T-helper 2 cell treated with Interferon-gamma antibody and Interleukin-4, amounts not matched to agents 100 ng/mL and 5 ng/mL, for 36 hours (primary cell): ENCODE results near the gene PCBP3. TPM values are rescaled to one million over a fixed set of nuclear protein-coding genes. Genes with fewer than 3 reads are reported as not detected.

Source experiments
- intact Hi-C: fragments of 100-400 bp; cut with micrococcal nuclease; formaldehyde crosslinking; loops from one replicate; pipeline ENCODE4 v1.15.1; 2023
- total RNA-seq: library from RNA; stranded (reverse); gene quantifications from 2 replicates; pipeline ENCODE4 v1.2.3, GENCODE V29; 2022

The PCBP3 gene
- total RNA-seq, 1 donor from 2014 or later = 5.1 TPM

DNA sequence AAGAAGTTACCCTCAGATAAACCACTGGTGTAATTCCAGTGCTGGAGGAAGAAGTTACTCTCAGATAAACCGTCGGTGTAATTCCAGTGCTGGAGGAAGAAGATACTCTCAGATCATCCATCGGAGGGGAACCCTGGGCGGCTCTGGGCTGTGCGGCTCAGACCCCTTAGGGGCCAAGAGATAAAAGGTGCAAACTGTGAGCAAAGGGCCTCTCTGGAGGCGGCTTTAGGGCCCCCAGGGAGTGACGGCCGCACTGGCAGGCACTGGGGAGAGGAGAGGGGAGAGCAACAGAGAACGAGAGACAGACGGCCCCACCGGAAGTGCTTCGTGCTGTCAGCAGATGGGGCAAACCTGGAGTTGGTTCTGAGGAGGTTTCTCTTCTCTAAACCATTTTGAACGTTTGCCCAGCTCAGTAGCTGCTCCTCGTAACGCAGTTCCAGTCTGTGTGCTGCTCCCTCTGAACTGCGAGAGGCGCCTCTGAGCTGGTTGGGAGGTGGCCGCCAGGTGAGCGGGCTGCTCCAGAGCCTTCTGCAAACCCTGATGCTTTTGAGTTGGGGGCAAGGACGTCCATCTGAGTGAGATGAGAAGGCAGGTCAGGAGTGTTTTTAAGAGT is 275.4 kb downstream of the PCBP3 start:
- intact Hi-C loops = no loop called here

DNA sequence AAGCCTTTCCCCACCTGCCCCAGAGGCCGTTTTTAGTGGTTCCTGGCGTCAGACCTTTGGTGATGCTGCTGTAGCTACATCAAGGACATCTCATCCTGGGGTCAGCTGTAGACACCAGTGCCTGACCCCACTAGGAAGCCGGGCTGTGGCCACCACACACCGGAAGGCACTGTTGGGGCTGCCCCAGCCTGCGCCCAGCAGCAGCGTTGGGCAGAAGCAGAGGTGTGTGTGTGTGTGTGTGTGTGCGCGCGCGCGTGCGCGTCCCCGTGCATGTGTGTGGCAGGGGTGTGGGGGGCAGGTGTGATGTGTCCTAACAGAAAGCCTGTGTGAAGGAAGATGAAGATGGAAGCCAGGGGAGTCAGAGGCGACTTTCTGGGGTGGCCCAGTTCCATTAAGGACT is 276.1 kb downstream of the PCBP3 start:
- intact Hi-C loops = no loop called here

DNA sequence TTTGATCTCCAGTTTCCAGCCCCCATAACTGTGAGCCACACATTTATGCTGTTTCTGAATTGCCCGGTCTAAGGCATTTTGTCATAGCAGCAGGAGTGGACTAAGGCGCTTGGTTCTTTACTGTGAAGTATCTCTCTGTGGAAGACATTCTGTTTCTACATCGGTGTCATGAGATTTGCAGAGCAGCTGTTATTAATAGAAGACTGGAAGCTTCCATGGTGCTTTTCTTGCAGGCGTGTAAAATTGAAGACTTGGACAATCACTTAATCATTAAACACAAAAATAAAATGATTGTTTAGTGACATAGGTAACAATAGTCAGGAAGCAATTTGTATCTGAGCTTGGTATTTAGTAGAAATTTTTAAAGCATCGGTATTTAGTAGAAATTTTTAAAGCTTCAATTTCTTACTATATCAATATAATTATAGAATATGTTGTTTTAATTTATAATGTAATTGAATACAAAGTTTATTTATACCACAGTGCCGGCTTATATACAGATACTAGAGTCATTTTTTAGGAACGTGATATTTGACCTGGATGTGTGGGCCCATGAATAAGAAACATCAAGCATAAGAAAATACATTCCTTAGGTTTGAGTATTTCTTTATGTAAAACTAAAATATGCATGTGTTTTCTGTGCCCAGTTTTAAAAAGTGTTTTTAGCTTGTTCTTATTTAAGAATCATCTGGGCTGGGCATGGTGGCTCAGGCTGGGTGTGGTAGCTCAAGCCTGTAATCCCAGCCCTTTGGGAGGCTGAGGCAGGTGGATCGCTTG is 277.5 kb downstream of the PCBP3 start:
- intact Hi-C loops = no loop called here

DNA sequence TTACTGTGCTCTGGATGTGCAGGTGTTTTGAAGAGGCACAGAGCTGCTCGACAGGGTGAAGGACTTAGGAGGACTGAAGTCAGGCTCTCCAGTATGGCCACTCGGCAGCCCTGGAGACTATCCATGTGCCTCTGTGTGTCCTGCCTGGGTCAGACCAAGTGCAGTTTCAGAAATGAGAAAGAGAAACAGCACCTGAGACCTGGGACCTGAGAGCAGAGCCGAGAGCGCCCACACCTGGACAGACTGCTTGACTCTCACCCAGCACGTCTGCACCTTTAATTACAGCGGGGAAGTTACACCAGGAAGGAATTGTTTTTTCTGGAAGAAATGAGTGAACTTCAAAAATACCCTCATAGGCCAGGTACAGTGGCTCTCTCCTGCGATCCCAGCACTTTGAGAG is 278.4 kb downstream of the PCBP3 start:
- intact Hi-C loops = loop anchor here (2.0 kb wide), 1 partner anchor 41 kb away; no protein-coding TSS in a partner anchor

DNA sequence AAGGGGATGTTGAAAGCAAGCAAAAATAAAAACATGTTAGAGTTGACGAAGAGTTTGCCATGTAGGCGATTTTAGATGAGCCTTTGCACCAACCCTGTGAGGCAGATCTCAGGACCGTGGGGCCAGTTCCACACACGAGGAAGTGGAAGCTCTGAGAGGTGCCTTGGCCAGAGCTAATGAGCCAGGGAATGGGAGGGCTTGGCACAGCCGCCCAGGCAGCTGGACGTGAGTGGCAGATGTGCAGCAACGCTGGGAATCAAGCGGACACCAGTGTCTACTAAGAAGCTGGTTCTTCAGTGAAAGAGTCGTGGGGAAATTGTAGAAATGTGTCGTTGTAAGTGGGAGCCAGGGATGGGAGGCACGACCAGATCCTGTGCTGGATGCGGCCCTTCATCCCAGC is 279.1 kb downstream of the PCBP3 start:
- intact Hi-C loops = loop anchor here (2.0 kb wide), 1 partner anchor 42 kb away; no protein-coding TSS in a partner anchor

DNA sequence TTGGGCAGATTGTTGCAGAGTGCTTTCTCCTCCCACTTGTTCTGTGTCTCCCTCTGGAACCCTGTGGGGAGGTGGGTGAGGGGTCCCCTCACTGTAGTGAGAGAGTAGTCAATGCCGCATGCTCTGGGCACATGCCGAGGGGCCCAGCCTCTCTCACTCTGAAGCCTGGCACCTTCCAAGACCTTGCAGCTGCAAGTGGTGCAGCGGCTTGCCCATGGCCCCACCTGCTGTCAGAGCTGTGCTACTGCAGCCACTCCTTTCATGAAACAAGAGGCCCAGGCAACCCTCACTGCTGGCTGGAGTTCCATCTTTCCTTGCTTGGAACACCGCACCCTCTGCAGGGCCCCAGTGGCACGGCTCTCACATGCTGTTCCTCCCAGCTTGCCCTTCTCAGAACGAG is 279.6 kb downstream of the PCBP3 start:
- intact Hi-C loops = loop anchor here (2.0 kb wide), 1 partner anchor 42 kb away; no protein-coding TSS in a partner anchor

DNA sequence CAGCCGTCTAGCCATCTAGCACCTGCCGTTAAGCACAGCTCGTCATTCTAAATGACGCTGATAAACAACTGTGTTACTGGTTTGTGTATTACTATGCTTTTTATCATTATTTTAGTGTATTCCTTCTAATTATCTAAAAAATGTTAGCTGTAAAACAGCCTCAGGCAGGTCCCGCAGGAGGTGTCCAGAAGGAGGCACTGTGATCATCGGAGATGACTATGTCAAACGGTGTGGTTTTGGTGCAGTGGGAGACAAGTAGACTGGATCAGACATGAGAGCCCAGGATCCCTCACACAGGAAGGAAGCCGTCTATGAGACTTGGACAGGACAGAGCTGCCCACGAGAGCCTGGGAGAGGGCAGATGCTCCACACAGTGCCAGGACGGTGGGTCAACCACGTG is 282.8 kb downstream of the PCBP3 start:
- intact Hi-C loops = no loop called here

DNA sequence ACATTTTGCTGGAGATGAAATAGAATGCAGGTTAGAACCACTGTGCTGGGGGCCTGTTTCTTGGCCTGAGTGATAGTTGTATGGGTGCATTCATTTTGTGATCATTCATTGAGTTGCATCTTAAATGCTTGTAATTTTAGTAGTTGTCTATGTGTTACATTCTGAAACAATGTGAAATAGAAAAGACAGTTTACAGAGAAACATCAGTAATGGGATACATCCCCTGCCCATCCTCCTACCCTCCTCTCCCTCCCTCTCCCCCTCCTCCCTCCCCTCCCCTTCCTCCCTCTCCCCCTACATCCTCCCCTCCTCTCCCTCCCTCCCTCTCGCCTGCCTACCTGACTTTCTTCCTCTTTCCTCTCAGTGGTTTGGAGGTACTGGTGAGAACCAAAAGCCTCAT is 283.5 kb downstream of the PCBP3 start:
- intact Hi-C loops = no loop called here

DNA sequence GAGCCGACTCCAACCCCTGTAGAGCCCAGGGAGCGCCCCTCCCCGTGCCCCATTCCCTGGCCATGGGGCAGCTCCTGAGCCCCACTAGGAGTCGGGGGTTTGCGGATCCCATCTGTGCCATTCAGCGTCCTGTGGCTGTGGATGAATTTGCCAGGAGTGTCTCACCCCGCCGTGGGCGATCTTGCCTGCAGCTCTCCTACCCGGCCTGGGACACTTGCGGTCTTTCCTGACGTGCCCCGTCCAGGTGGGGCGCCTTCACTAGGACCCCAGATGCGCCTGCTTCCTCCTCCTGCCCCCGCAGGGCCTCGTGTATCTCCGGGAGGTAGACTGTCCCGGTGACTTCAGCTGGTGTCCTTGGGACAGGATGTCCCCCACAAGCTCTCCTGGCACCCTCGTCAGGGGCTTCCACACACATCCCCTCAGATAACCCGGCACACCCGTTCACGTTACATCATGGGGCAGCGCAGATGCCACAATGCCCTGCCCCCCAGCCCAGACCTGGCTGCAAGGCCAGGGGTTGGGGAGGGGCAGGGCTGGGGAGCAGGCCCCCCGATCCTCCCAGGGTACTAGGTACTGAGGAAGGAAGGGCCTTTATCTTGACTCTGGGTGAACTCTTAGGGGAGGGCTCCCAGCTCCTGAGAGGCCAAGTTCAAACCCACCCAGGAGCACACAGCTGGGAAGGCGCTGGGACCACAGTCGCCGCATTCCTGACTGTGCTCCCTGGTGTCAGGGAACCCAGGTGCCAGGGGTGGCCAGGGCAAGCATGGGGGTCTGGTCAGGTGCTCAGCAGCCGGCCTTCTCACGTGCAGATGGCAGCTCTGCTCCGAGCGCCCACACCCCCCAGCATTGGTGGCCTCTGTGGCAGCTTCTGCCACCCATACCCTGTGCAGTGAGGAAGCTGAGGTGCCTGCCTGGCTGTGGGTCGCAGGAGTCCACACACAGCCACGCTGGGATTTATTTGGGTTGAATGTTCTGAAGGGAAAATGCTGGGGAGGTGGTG is 284.6 kb downstream of the PCBP3 start:
- intact Hi-C loops = no loop called here

DNA sequence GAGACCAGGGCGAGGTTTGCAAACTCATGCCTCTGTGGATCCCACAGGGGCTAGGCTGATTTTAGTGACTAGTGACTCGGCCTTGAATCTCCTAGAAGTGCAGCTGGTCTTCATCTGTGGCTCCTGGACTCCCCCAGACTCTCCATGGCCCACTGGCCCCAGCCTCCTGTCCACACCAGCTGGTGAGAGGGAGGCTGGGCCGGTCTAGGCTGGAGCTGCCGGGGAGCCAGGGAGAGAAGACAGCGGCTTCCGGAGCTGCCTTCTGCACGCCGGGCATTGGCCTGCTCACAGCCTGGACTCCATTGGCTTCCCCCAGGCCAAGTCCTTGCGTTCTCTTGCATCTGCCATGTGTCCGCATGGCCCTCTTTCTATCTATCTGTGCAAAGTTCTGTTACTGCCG is 285.9 kb downstream of the PCBP3 start:
- intact Hi-C loops = no loop called here

DNA sequence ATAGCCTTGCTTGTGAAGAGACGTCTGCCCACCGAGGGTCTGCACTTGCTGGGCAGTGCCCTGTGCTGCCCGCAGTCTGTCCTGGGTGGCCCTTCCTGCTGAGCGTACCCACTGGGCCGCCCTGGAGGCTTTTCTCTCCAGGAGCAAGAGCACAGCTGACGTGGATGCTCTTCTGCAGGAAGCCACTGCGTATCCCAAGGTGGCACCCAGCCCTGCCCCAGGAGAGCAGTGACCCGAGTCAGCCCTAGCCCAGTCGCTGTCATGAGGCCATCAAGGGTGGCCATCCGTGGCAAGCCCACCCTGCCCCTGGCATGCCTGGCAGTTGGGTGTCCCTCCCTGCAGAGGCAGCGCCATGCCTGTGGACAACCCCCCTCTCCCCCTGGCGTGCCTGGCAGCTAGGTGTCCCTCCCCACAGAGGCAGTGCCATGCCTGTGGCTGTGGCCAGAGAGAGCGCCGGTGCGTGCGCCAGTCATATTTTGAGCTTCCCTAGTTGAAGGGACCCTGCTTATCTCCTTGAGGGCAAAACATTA is 286.8 kb downstream of the PCBP3 start:
- intact Hi-C loops = no loop called here

DNA sequence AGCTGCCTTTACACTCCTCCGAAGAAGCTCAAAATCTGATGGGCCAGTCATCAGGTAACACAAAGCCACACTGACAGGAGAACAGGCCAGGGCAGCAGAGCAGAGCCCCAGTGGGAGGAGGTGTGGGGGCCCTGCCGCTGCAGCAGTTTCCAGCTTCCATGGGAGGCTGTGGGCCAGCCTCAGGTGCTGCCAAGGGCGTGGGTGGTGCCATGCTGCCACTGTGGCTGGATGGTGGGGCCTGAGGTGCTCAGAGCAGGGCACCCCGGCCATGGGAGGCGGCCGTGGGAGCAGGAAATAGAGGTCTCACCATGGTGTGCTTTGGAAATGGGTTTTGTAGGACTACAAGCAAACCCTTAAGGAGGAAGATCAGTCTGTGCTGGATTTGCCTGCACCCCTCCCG is 287.3 kb downstream of the PCBP3 start:
- intact Hi-C loops = no loop called here

DNA sequence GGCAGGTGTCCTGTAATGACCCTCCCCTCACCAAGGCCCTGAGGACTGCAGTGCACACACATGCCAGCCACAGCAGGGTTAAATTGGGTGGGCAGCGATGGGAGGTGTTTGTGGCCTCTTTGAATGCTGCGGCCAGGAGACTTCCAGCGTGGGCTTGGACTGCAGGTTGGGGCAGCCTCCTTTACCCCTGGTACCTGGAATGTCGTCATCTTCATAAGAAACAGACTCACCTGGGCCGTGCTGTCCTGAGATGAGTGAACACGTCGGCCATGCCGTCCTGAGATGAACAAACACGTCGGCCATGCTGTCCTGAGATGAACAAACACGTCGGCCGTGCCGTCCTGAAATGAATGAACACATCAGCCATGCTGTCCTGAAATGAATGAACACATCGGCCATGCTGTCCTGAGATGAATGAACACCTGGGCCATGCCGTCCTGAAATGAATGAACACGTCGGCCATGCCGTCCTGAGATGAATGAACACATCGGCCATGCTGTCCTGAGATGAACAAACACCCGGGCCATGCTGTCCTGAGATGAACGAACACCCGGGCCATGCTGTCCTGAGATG is 288.0 kb downstream of the PCBP3 start:
- intact Hi-C loops = no loop called here

DNA sequence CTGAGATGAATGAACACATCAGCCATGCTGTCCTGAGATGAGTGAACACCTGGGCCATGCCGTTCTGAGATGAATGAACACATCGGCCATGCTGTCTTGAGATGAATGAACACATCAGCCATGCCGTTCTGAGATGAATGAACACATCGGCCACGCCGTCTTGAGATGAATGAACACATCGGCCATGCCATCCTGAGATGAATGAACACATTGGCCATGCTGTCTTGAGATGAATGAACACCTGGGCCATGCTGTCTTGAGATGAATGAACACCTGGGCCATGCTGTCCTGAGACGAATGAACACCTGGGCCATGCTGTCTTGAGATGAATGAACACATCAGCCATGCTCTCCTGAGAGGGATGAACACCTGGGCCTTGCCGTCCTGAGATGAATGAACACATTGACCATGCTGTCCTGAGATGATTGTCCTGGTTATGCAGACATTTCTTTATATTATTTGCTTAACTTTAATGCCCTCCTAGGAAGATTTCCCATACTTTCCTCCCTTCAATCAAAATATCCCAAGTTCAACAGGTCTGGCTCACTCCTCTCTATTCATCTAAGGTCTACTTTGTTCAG is 289.5 kb downstream of the PCBP3 start:
- intact Hi-C loops = no loop called here

DNA sequence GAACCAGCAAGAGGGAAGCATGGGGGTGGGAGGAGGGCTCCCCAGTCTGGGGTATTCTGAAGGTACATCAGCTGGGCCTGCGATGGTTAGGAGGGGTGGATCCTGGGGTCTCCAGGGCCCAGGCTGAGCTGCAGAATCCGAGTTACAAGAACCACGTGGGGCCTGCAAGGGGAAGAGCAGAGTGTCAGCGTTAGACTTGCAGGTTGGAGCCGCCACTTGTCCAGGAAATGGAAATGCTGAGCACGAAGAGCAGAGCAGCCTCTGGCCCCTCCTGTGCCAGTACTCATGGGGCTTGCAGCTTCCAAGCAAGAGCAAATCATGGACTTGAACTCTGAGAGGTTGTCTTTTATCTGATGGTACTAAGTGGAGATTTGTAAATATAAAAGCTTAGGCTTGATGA is 290.6 kb downstream of the PCBP3 start:
- intact Hi-C loops = no loop called here

DNA sequence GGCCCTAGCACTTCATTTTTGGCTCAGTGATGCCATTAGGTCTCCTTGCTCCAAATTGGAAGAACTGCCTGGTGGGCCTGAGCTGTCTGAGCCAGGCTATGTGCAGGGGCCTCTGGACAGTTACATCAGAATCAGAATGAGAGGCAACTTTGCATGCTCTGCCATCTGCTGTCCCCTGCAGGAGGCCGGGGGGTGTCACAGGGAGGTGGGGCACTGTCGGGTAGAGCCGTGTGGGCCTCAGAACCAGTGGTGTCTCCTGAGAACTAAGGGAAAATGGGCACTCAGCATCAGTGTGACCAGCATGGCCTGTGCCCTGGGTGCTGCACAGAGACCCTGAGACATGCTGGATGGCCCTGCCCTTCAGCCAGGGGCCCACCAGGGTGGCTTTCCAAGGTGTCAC is 291.0 kb downstream of the PCBP3 start:
- intact Hi-C loops = no loop called here

DNA sequence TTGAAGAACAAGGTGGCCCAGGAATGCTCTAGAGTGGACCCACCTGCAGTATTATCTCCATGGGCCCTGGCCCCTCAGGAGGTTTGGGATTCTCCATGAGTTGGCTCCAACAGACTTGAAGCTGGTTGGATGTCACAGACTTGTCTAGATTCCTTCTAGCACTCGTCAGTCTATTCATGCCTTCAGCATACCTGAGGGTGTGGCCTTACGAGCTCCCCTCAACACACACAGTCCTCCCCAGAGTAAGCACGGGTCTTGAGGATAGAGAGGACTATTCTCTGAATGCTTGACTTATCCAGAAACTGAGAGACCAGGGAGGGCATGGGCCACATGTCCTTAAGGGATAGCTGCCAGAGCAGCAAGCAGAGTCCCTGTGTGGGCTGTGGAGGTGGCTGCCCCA is 292.1 kb downstream of the PCBP3 start:
- intact Hi-C loops = no loop called here

DNA sequence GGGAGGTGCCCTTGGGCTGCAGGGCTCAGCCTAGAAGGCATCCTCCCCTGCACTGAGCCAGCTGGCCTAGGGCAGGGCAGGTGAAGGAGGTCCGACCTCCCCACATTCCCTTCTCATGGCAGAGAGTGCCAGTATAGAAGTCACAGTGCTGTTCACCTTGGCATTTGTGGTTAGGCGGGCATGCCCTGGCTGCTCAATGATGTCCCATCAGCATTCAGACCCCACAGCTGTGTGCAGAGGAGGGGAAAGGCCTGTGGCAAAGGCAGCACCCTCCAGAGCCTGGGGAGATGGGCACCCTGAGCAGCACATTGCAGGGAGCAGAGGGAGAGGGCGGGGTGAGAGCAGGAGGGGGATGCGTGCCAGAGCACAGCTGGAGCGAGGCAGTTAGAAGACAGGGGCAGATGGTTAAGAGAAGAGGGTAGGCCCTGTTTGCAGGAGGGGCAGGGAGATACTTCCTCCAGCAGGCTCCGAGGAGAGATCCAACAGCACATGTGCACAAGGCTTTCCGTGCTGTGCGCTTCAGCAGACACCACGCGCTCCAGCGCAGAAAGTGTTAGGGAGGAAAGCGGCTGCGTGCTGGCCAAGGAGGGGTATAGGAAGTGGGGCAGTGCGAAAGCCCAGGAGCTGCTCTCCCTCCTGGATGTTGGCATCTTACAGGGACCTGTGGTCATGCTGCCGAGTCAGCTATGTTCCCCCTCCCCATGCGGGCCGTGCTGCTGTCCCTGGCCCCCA is 294.4 kb downstream of the PCBP3 start:
- intact Hi-C loops = no loop called here

DNA sequence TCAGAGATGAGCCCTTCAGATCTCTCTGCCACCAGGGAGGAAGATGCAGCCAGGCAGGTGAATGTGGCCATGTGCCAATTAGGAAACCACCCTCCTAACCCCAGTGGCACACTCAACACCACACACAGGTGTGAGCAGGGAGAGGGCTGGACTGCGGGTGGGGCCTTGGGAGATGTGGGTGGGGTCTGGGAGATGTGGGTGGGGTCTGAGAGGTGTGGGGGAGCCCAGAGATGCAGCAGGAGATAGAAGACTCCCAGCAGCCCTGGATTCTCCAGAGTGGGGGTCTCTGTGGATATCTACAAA is 294.9 kb downstream of the PCBP3 start:
- intact Hi-C loops = no loop called here

DNA sequence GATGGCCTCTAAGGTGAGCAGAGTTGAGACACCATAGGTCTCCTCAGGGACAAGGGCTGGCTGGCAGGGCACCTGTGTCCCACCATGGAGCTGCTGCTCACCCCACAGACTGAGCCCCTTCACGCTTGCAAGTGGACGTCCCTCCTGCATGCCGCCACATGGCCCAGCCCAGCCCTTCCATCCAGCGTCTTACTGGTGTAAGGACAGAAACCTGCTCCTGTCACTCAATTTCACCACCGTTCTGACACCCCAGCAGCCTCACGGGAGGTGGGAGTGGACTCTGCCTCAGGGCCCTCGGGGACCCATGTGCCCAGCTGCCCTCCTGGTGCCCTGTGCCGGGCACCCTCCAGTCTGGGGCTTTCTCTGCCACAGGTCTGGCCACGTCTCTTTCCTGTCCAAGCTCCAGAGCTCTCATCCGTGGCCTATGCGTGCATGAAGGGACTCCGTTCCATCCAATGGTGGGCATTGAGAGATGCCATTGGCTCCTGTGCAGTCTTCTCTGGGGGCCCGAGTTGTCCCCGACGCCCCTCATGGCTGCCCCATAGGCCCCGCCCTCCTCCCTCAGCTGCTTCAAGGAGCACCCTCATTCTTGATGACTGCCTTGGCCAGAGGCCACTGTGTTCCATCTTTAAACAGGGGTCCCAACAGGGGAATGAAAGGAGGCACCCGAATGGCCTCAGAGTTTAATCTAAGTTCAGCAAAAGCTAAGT is 295.4 kb downstream of the PCBP3 start:
- intact Hi-C loops = no loop called here
